ENCODE data around the gene DHRS7.

The DHRS7 gene

GRCh38 chr14:60164712-60165546 lies at the start of gene DHRS7:
DHRS7 (minus strand) TSS chr14:60165398; CDS start chr14:60165309, 89 bp downstream.
- peak in 1 of 2 experiments; percentile 29 for DNase-seq

- no peak for DNase-seq
Measured at GRCh38 chr14:60214415-60215126, 49.4 kb upstream of the DHRS7 start.

GRCh38 chr14:60214003-60214402 lies 48.8 kb upstream of the DHRS7 start:
- DNase-seq = no peak

- no peak for DNase-seq
Measured at GRCh38 chr14:60212503-60213371, 47.5 kb upstream of the DHRS7 start.

DNA sequence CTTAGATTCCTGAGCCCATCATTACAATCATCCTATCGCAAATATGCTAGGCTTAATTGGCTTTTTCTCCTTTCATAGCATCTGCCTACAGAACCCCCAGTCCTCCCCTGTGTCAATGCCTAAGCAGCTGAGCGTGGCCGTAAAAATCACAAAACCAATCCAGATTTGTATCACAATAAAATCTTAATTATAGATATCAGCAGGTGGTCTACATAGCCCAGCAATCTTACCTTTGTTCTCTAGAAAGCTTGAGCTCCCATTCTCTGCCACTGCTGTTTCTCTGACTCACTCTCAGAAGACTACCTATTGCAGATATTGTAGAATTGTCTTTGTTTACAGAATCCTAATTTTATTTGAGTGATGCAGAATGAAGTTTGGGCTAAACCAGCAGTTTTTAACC lies 46.0 kb upstream of the DHRS7 start:
- DNase-seq = no peak

GRCh38 chr14:60210703-60211102 lies 45.5 kb upstream of the DHRS7 start:
- no peak for DNase-seq

GRCh38 chr14:60206837-60207533 lies 41.8 kb upstream of the DHRS7 start:
- no peak for DNase-seq

GRCh38 chr14:60206249-60206670 lies 41.1 kb upstream of the DHRS7 start:
- no peak for DNase-seq

- no peak for DNase-seq
Measured at GRCh38 chr14:60204843-60205774, 39.9 kb upstream of the DHRS7 start.

DNA sequence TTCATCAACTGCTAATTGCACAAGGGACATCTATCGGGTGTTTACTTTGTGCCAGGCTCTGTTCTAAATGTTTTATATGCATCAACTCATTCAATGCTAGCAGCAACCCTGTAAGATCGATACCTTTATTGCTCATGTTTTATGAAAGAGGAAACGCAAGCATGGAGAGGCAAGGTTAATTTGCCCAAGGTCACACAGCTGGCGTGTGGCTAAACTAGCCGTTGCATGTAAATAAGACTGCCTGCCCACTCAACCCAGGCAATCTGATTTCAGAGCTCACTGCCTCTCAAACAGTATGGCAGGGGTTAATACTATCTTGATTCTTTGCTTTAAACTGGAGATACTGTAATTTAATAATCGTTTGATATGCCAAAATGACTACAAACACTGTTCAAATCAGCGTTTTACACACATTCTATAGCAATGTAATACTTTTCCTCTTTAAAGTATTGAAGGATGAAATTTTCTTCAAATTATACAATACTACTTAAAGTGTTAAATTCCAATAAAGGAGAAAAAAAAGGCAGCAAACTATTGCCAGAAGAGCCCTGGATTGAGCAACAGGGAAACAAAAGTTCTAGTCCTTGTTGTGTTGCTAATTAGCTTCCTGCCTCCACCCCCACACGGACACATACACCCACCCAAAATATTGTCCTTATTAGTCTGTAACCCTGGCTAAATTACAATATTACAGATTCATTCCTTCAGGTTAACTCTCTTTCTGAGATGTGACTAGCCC lies 39.1 kb upstream of the DHRS7 start:
- no peak for DNase-seq

- no peak for DNase-seq
Measured at GRCh38 chr14:60199321-60199720, 34.1 kb upstream of the DHRS7 start.

DNA sequence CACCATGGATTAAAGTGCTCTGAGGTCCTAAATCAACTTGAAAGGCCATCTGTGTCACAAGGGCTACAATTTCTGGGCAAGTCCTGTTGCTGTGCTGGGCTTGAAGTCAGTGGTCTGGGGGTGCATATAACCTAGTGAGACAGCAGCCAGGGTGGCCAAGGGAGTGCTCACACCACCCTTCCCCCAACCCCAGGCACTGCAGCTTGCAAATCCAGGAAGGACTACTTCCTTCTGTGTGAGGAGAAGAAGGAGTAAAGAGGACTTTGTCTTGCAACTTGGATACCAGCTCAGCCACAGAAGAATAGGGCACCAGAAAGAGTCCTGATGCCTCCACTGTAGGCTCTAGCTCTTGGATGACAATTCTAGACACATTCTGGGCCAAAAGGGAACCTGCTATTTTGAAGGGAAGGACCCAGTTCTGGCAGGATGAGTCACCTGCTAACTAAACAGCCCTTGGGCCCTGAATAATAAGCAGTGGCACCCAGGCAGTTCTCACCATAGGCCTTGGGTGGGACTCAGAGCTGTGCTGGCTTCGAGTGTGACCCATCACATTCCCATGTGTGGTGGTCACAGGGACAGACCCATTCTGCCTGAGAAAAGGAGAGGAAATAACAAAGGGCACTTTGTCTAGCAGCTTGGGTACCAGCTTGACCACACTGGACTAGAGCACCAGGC lies 32.6 kb upstream of the DHRS7 start:
- no peak for DNase-seq

- no peak for DNase-seq
Measured at GRCh38 chr14:60196291-60196690, 31.1 kb upstream of the DHRS7 start.

DNA sequence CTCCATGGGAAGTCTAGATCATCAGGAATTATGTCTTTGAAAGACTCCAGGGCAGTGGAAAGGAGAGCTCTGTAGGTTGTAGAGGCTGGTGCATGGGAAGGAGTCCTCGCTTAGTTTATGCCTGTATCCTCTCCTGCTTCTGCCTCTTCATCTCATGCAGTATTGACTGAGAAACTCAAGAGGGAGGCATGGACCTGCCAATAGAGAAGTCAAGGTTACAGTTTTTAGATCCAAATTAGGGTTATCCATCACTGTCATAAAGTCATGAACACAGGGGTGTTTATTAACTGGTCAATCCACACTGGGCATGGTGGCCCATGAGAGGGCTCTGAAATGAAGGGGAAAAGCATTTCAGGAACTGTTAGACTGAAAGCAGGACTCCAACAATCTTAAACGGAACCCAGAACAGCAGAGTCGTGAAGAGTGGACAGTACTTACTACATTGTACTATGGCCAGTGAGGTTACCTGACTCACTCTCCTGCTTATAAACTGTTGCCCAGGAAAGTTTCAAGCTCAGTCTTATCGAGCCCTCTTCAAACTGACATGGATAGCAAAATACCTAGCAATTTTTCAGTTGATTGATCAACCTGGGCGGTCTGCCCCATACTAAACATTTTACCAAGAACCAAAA lies 30.1 kb upstream of the DHRS7 start:
- no peak for DNase-seq

- no peak for DNase-seq
Measured at GRCh38 chr14:60189923-60190840, 25.0 kb upstream of the DHRS7 start.

- no peak for DNase-seq
Measured at GRCh38 chr14:60188696-60189095, 23.5 kb upstream of the DHRS7 start.

GRCh38 chr14:60188115-60188514 lies 22.9 kb upstream of the DHRS7 start:
- DNase-seq = no peak

DNA sequence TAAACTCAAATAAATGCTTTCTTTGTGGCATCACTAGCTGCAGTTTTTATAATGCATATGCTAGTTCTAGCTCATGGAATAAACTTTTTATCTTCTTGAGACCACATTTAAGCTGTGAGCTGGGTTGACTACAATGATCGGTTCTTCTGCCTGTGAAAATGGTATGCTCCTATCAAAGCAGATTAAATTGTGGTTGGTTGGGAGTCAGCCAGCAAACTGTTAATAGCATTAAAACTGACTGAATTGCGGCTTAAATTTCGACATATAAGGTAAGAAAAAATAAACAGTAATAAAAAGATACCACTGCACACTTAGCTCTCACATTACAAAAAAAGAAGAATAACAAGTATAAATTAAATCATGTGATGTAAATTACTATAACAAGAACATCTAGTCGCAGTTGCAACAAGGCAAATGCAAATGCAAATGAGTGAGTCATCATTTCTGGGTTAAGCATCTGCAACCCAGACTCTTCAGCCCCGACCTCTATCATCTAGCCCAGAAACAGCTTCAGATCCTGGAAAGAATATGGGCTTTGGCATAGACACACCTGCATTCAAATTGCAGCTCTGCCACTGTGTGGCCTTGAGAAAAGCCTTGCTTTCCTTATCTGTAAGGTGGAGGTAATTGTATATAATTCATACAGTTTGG lies 19.8 kb upstream of the DHRS7 start:
- DNase-seq = no peak

Measured in cerebellar nuclear complex (tissue), 1 donor.